CD14-positive monocyte (primary cell): Measurements from ENCODE around the gene AGAP1. TPM values are rescaled to one million over a fixed set of nuclear protein-coding genes. Genes with fewer than 3 reads are reported as not detected.

Experiments used
- DNase-seq, 3 donors: peaks; one replicate each; pipeline ENCODE4 v3.0.0-alpha.2; 2011 to 2022
- H2AFZ ChIP-seq: 2 replicates; pipeline ENCODE4 v1.6.0; 2012; ENCODE audit warnings: mild to moderate bottlenecking, low read depth, low read length, inconsistent platforms; ENCODE audit not compliant: insufficient read depth, poor library complexity, severe bottlenecking
- H3K27ac ChIP-seq, 2 donors: 1 replicate in 1 of 2; 2 replicates in 1 of 2; pipeline ENCODE4 v1.5.1; 2012 to 2013; ENCODE audit warnings: low read length in 2 of 2, control low read depth in 1 of 2, inconsistent platforms in 1 of 2, low read depth in 1 of 2, mild to moderate bottlenecking in 1 of 2
- H3K27me3 ChIP-seq, 2 donors: one replicate each; pipeline versions ENCODE4 v1.6.0 to v1.6.1; 2011 to 2013; ENCODE audit warnings: low read length in 2 of 2; ENCODE audit not compliant: control insufficient read depth in 2 of 2, insufficient read depth in 2 of 2
- H3K36me3 ChIP-seq, 2 donors: replicated peaks in 1 of 2; 1 replicate in 1 of 2; 2 replicates in 1 of 2; pipeline versions ENCODE4 v1.5.1 to v1.6.1; 2012 to 2013; ENCODE audit warnings: low read length in 2 of 2, control low read depth in 1 of 2, inconsistent platforms in 1 of 2, mild to moderate bottlenecking in 1 of 2; ENCODE audit not compliant: insufficient read depth in 2 of 2, control insufficient read depth in 1 of 2
- H3K4me1 ChIP-seq, 2 donors: 1 replicate in 1 of 2; 2 replicates in 1 of 2; pipeline versions ENCODE4 v1.5.1 to v1.6.1; 2012 to 2013; ENCODE audit warnings: low read length in 2 of 2, control low read depth in 1 of 2, inconsistent platforms in 1 of 2, mild to moderate bottlenecking in 1 of 2, moderate library complexity in 1 of 2; ENCODE audit not compliant: insufficient read depth in 2 of 2, control insufficient read depth in 1 of 2
- H3K4me2 ChIP-seq: replicated peaks from 2 replicates; pipeline ENCODE3; 2012; ENCODE audit warnings: low read length, moderate library complexity, mild to moderate bottlenecking; ENCODE audit not compliant: poor library complexity, severe bottlenecking; ENCODE audit errors: extremely low read depth
- H3K4me3 ChIP-seq, 3 experiments: fragments of 200-600 bp in 1 of 3; sonication (generic) in 1 of 3; replicated peaks in 1 of 3; 1 replicate in 2 of 3; 2 replicates in 1 of 3; pipeline ENCODE4 v1.5.1; 2011 to 2013; ENCODE audit warnings: low read length in 3 of 3, mild to moderate bottlenecking in 3 of 3, control low read depth in 2 of 3, low read depth in 2 of 3, inconsistent platforms in 1 of 3, moderate library complexity in 1 of 3
- H3K79me2 ChIP-seq: 2 replicates; pipeline ENCODE4 v1.6.0; 2012; ENCODE audit warnings: mild to moderate bottlenecking, control low read depth, inconsistent platforms, low read length, moderate library complexity; ENCODE audit not compliant: insufficient read depth
- H3K9ac ChIP-seq: 2 replicates; pipeline ENCODE4 v1.6.0; 2017; ENCODE audit warnings: low read length, mild to moderate bottlenecking; ENCODE audit not compliant: insufficient read depth, poor library complexity, severe bottlenecking
- H3K9me3 ChIP-seq, 2 donors: replicated peaks in 1 of 2; 1 replicate in 1 of 2; 2 replicates in 1 of 2; pipeline versions ENCODE4 v1.5.1 to v1.6.1; 2012 to 2013; ENCODE audit warnings: low read length in 2 of 2, control low read depth in 1 of 2; ENCODE audit not compliant: control insufficient read depth in 1 of 2, insufficient read depth in 1 of 2
- H4K20me1 ChIP-seq: 2 replicates; pipeline ENCODE4 v1.6.0; 2012; ENCODE audit warnings: mild to moderate bottlenecking, low read length, control low read depth, moderate library complexity; ENCODE audit not compliant: insufficient read depth
- H3K27ac Mint-ChIP-seq, 7 donors: one replicate each; pipeline ENCODE4 v1.8.0; 2020; ENCODE audit warnings: mild to moderate bottlenecking in 7 of 7, mixed read lengths in 7 of 7, moderate library complexity in 6 of 7, inconsistent platforms in 2 of 7
- H3K27me3 Mint-ChIP-seq, 3 donors: one replicate each; pipeline ENCODE4 v1.8.0; 2021 to 2022; ENCODE audit warnings: low read depth in 3 of 3, mild to moderate bottlenecking in 3 of 3, mixed read lengths in 3 of 3, moderate library complexity in 3 of 3, inconsistent platforms in 1 of 3
- H3K36me3 Mint-ChIP-seq, 2 donors: one replicate each; pipeline ENCODE4 v1.8.0; 2020; ENCODE audit warnings: mixed read lengths in 2 of 2, inconsistent platforms in 1 of 2, mild to moderate bottlenecking in 1 of 2
- H3K4me1 Mint-ChIP-seq: one replicate; pipeline ENCODE4 v1.8.0; 2020; ENCODE audit warnings: mild to moderate bottlenecking, mixed read lengths
- H3K4me3 Mint-ChIP-seq, 2 donors: one replicate each; pipeline ENCODE4 v1.8.0; 2020; ENCODE audit warnings: mild to moderate bottlenecking in 2 of 2, mixed read lengths in 2 of 2, moderate library complexity in 1 of 2
- H3K9me3 Mint-ChIP-seq, 7 donors: one replicate each; pipeline ENCODE4 v1.8.0; 2020 to 2022; ENCODE audit warnings: mixed read lengths in 7 of 7, mild to moderate bottlenecking in 6 of 7, moderate library complexity in 6 of 7, inconsistent platforms in 2 of 7
- WGBS: methylation state at CpG from one replicate; pipeline ENCODE4 v1.1.5; 2013; ENCODE audit warnings: missing lambda C conversion rate; ENCODE audit not compliant: insufficient coverage; 5-methylcytosine and 5-hydroxymethylcytosine counted together
- intact Hi-C, 2 donors: fragments of 100-400 bp; cut with micrococcal nuclease; formaldehyde crosslinking; loops; one replicate each; pipeline versions ENCODE4 v1.15.0 to v1.15.1; 2023
- polyA plus RNA-seq, 3 donors: library from polyadenylated mRNA; depleted of rRNA in 1 of 3; unstranded in 2 of 3; stranded (reverse) in 1 of 3; fragments of 300-500 nt in 2 of 3; fragments of >200 nt in 1 of 3; fragmentation: Illumina TruSeq in 2 of 3; gene quantifications; 1 replicate in 2 of 3; 2 replicates in 1 of 3; pipeline ENCODE4 v1.2.3, GENCODE V29; 2012 to 2021
- TF ChIP-seq, protein P1 (sequence below): fragments of 200-600 bp; IDR thresholded peaks from one replicate; pipeline ENCODE4 v1.8.0; 2022; ENCODE audit warnings: antibody characterized with exemption, mild to moderate bottlenecking

The AGAP1 gene
- polyA plus RNA-seq, 3 donors: 0.12 TPM; not detected in 2

DNA sequence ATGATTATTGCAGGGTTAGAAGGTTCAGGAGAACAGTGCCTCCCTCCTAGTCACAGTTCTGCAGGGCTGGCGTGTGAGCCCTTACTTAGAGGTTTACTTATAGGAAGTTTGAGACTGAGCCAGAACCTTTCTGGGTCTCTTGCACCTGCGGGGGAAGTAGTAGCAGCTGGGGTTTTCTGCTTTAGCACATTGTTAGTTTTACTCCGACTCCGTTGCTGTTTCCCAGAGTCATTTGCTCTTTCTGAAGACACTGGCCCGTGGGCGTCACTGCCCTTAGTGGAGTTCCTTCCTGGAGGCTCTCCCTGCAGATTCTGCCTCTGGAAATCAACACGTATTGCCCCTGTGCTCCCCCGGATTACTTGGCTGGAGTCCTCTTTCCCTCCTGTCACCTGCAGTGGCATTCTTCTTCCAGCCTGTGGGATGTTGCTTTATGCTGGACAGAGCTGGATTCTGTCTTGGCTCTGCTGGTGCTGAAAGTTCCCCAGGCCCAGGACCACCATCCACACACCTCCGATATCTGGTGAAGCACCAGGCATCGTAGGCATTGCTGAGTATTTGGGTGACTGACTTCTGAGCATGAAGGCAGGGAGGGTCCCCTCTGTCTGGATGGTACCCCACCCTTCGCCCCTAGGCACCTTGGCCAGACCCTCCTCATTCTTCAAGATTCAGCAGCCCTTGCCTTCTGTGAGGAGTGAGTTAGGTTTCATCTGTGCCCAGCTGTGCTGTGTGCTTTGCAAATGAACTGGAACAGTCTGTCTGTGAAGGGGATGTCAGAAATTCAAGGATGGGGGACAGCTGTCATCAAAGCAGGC lies 51.7 kb downstream of the AGAP1 start:
- Histone ChIP-seq H3K4me2 (no peak overlapping the region), H3K36me3 (no peaks in the 10 kb centered on the region), H2AFZ (no peak overlapping the region), H3K79me2 (no peaks in the 10 kb centered on the region), H4K20me1 (no peaks in the 10 kb centered on the region), H3K27me3 (no peaks in the 10 kb centered on the region), H3K9me3 (no peaks in the 10 kb centered on the region), H3K4me3 (no peak overlapping the region), H3K27ac (no peak overlapping the region), H3K4me1 (no peaks in the 10 kb centered on the region), H3K9ac (no peak overlapping the region)
- no peaks in the 10 kb centered on the region for H3K4me1 Mint-ChIP-seq
- TF ChIP-seq, protein P1, sequence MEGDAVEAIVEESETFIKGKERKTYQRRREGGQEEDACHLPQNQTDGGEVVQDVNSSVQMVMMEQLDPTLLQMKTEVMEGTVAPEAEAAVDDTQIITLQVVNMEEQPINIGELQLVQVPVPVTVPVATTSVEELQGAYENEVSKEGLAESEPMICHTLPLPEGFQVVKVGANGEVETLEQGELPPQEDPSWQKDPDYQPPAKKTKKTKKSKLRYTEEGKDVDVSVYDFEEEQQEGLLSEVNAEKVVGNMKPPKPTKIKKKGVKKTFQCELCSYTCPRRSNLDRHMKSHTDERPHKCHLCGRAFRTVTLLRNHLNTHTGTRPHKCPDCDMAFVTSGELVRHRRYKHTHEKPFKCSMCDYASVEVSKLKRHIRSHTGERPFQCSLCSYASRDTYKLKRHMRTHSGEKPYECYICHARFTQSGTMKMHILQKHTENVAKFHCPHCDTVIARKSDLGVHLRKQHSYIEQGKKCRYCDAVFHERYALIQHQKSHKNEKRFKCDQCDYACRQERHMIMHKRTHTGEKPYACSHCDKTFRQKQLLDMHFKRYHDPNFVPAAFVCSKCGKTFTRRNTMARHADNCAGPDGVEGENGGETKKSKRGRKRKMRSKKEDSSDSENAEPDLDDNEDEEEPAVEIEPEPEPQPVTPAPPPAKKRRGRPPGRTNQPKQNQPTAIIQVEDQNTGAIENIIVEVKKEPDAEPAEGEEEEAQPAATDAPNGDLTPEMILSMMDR: no peak
- WGBS: 66% methylated on average over 7 of the region's 11 CpGs
- H3K9me3 Mint-ChIP-seq: peaks cover 0 to 2% (median 0%) of the 10 kb centered on the region in 7 donors
- peaks cover 3 to 4% (median 4%) of the 10 kb centered on the region in 3 donors for H3K27me3 Mint-ChIP-seq
- H3K4me3 Mint-ChIP-seq: no peak overlapping the region
- intact Hi-C loops: no loop called here
- H3K36me3 Mint-ChIP-seq: no peaks in the 10 kb centered on the region
- no peak overlapping the region for H3K27ac Mint-ChIP-seq
- no peak for DNase-seq

- Mint-ChIP-seq H3K4me1 (no peaks in the 10 kb centered on the region), H3K27me3 (peaks cover 4 to 6% (median 4%) of the 10 kb centered on the region in 3 donors), H3K9me3 (peaks cover 0 to 2% (median 0%) of the 10 kb centered on the region in 7 donors), H3K4me3 (no peak overlapping the region), H3K36me3 (no peaks in the 10 kb centered on the region), H3K27ac (no peak overlapping the region)
- no peaks in the 10 kb centered on the region for H3K4me1 ChIP-seq
- WGBS: 83% methylated on average over 1 of the region's 3 CpGs
- no peaks in the 10 kb centered on the region for H3K79me2 ChIP-seq
- intact Hi-C loops: no loop called here
- no peaks in the 10 kb centered on the region for H3K27me3 ChIP-seq
- no peaks in the 10 kb centered on the region for H4K20me1 ChIP-seq
- H3K4me2 ChIP-seq: no peak overlapping the region
- no peak for DNase-seq
- H3K9ac ChIP-seq: no peak overlapping the region
- no peak overlapping the region for H3K4me3 ChIP-seq
- no peak overlapping the region for H3K27ac ChIP-seq
- H3K9me3 ChIP-seq: no peaks in the 10 kb centered on the region
- TF ChIP-seq, protein P1: no peak
- H3K36me3 ChIP-seq: no peaks in the 10 kb centered on the region
- no peak overlapping the region for H2AFZ ChIP-seq
Observed at GRCh38 chr2:235546151-235546435, 52.2 kb downstream of the AGAP1 start.
